Measurements from ENCODE around the gene GALNT5.

Gene GALNT5

GRCh38 chr2:157287160-157287559, 29.7 kb downstream of the GALNT5 start:
- TF ChIP-seq, protein P1, sequence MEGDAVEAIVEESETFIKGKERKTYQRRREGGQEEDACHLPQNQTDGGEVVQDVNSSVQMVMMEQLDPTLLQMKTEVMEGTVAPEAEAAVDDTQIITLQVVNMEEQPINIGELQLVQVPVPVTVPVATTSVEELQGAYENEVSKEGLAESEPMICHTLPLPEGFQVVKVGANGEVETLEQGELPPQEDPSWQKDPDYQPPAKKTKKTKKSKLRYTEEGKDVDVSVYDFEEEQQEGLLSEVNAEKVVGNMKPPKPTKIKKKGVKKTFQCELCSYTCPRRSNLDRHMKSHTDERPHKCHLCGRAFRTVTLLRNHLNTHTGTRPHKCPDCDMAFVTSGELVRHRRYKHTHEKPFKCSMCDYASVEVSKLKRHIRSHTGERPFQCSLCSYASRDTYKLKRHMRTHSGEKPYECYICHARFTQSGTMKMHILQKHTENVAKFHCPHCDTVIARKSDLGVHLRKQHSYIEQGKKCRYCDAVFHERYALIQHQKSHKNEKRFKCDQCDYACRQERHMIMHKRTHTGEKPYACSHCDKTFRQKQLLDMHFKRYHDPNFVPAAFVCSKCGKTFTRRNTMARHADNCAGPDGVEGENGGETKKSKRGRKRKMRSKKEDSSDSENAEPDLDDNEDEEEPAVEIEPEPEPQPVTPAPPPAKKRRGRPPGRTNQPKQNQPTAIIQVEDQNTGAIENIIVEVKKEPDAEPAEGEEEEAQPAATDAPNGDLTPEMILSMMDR (IDR thresholded peaks at IDR 0.05; ENCODE audit: low read depth, low read length, poor library complexity, severe bottlenecking): no peak
- TF ChIP-seq EZH2phosphoT487 (IDR thresholded peaks at IDR 0.05; ENCODE audit: borderline replicate concordance, low read length): no peak
- H4K20me1 ChIP-seq (ENCODE audit: control insufficient read depth, insufficient read depth, low read depth, low read length): no peaks in the 10 kb centered on the region

GRCh38 chr2:157290525-157290924, 33.0 kb downstream of the GALNT5 start:
- H3K4me2 ChIP-seq (ENCODE audit: low read length): no peak overlapping the region
- no peaks in the 10 kb centered on the region for H3K9me3 ChIP-seq (ENCODE audit: control insufficient read depth, insufficient read depth, low read length)
- no peaks in the 10 kb centered on the region for H4K20me1 ChIP-seq (ENCODE audit: control insufficient read depth, insufficient read depth, low read depth, low read length)
- no peaks in the 10 kb centered on the region for H3K36me3 ChIP-seq (ENCODE audit: control insufficient read depth, low read length)
- H3K79me2 ChIP-seq (ENCODE audit: control insufficient read depth, low read length): no peaks in the 10 kb centered on the region
- H3K27me3 ChIP-seq (ENCODE audit: control insufficient read depth, low read length): peaks cover 5% of the 10 kb centered on the region; the same call in 1 of the 2 replicates
- no peak overlapping the region for H3K27ac ChIP-seq (ENCODE audit: low read depth, low read length)
- no peaks in the 10 kb centered on the region for H3K4me1 ChIP-seq (ENCODE audit: control insufficient read depth, low read length)
- no peaks in the 10 kb centered on the region for H3K9me2 ChIP-seq (replicated peaks; ENCODE audit: control insufficient read depth, low read length)
- H3F3A ChIP-seq (ENCODE audit: control insufficient read depth, insufficient read depth): no peaks in the 10 kb centered on the region
- H3K4me3 ChIP-seq (ENCODE audit: low read length): no peak overlapping the region
- TF ChIP-seq, protein P1 (IDR thresholded peaks at IDR 0.05; ENCODE audit: low read depth, low read length, poor library complexity, severe bottlenecking): no peak
- no peak for TF ChIP-seq EZH2phosphoT487 (IDR thresholded peaks at IDR 0.05; ENCODE audit: borderline replicate concordance, low read length)

More at GRCh38 chr2:157287160-157287559, 29.7 kb downstream of the GALNT5 start:
- H3F3A ChIP-seq (ENCODE audit: control insufficient read depth, insufficient read depth): no peaks in the 10 kb centered on the region
- H3K27me3 ChIP-seq (ENCODE audit: control insufficient read depth, low read length): peaks cover 7% of the 10 kb centered on the region
- no peaks in the 10 kb centered on the region for H3K9me2 ChIP-seq (replicated peaks; ENCODE audit: control insufficient read depth, low read length)
- H3K4me3 ChIP-seq (ENCODE audit: low read length): no peak overlapping the region
- H3K79me2 ChIP-seq (ENCODE audit: control insufficient read depth, low read length): no peaks in the 10 kb centered on the region
- no peaks in the 10 kb centered on the region for H3K4me1 ChIP-seq (ENCODE audit: control insufficient read depth, low read length)
- no peaks in the 10 kb centered on the region for H3K9me3 ChIP-seq (ENCODE audit: control insufficient read depth, insufficient read depth, low read length)
- H3K36me3 ChIP-seq (ENCODE audit: control insufficient read depth, low read length): no peaks in the 10 kb centered on the region
- no peak overlapping the region for H3K27ac ChIP-seq (ENCODE audit: low read depth, low read length)
- H3K4me2 ChIP-seq (ENCODE audit: low read length): no peak overlapping the region

DNA sequence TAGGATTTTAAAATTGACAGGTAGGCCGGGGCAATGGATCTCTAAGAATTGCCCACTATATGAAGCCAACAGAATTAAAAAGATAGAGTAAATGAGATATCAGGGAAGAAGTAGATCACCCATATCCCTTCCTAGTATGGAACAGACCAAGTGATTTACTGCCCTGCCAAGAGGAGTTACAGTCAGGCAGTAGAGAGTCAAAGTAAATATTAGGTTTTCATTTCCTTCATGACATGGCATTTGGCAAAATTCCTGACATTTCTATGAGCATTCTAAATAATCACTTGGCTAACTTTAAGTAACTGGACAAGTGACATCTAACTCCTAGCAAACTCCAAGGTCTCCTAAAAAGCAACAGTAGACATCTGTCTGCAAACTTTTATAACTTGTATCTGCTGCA, 33.5 kb downstream of the GALNT5 start:
- Histone ChIP-seq H3K79me2 (ENCODE audit: control insufficient read depth, low read length) (no peaks in the 10 kb centered on the region), H3K27me3 (ENCODE audit: control insufficient read depth, low read length) (peaks cover 10% of the 10 kb centered on the region; the same call in 1 of the 2 replicates)

More for the DNA sequence above, 33.5 kb downstream of the GALNT5 start:
- TF ChIP-seq, protein P1 (IDR thresholded peaks at IDR 0.05; ENCODE audit: low read depth, low read length, poor library complexity, severe bottlenecking): no peak
- TF ChIP-seq EZH2phosphoT487 (IDR thresholded peaks at IDR 0.05; ENCODE audit: borderline replicate concordance, low read length): no peak
- no peaks in the 10 kb centered on the region for H3K36me3 ChIP-seq (ENCODE audit: control insufficient read depth, low read length)
- no peak overlapping the region for H3K4me2 ChIP-seq (ENCODE audit: low read length)
- no peaks in the 10 kb centered on the region for H4K20me1 ChIP-seq (ENCODE audit: control insufficient read depth, insufficient read depth, low read depth, low read length)
- no peaks in the 10 kb centered on the region for H3K9me3 ChIP-seq (ENCODE audit: control insufficient read depth, insufficient read depth, low read length)
- H3F3A ChIP-seq (ENCODE audit: control insufficient read depth, insufficient read depth): no peaks in the 10 kb centered on the region
- H3K4me1 ChIP-seq (ENCODE audit: control insufficient read depth, low read length): no peaks in the 10 kb centered on the region
- H3K27ac ChIP-seq (ENCODE audit: low read depth, low read length): no peak overlapping the region
- no peaks in the 10 kb centered on the region for H3K9me2 ChIP-seq (replicated peaks; ENCODE audit: control insufficient read depth, low read length)
- no peak overlapping the region for H3K4me3 ChIP-seq (ENCODE audit: low read length)
